ENCODE data around the gene PTPRD.
A peak's percentile ranks its signal among the peaks of the same experiment; 100 is the strongest.

PTPRD gene

GRCh38 chr9:10274175-10274574, 338.6 kb downstream of the PTPRD start:
- no peak overlapping the region for H3K4me3 ChIP-seq (ENCODE audit: low read depth, low read length)
- ChIA-PET POLR2A (no interaction called here), CTCF (no interaction called here)
- no peak for DNase-seq (ENCODE audit: low read depth, low spot score)
- TF ChIP-seq, protein P1, sequence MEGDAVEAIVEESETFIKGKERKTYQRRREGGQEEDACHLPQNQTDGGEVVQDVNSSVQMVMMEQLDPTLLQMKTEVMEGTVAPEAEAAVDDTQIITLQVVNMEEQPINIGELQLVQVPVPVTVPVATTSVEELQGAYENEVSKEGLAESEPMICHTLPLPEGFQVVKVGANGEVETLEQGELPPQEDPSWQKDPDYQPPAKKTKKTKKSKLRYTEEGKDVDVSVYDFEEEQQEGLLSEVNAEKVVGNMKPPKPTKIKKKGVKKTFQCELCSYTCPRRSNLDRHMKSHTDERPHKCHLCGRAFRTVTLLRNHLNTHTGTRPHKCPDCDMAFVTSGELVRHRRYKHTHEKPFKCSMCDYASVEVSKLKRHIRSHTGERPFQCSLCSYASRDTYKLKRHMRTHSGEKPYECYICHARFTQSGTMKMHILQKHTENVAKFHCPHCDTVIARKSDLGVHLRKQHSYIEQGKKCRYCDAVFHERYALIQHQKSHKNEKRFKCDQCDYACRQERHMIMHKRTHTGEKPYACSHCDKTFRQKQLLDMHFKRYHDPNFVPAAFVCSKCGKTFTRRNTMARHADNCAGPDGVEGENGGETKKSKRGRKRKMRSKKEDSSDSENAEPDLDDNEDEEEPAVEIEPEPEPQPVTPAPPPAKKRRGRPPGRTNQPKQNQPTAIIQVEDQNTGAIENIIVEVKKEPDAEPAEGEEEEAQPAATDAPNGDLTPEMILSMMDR (IDR thresholded peaks at IDR 0.05; ENCODE audit: insufficient read depth, low read length, missing control alignments), result no peak

GRCh38 chr9:10272830-10273229, 340.0 kb downstream of the PTPRD start:
- H3K4me3 ChIP-seq (ENCODE audit: low read depth, low read length), result no peak overlapping the region
- TF ChIP-seq, protein P1 (IDR thresholded peaks at IDR 0.05; ENCODE audit: insufficient read depth, low read length, missing control alignments), result no peak
- DNase-seq (ENCODE audit: low read depth, low spot score), result no peak
- ChIA-PET POLR2A (no interaction called here), CTCF (no interaction called here)

DNA sequence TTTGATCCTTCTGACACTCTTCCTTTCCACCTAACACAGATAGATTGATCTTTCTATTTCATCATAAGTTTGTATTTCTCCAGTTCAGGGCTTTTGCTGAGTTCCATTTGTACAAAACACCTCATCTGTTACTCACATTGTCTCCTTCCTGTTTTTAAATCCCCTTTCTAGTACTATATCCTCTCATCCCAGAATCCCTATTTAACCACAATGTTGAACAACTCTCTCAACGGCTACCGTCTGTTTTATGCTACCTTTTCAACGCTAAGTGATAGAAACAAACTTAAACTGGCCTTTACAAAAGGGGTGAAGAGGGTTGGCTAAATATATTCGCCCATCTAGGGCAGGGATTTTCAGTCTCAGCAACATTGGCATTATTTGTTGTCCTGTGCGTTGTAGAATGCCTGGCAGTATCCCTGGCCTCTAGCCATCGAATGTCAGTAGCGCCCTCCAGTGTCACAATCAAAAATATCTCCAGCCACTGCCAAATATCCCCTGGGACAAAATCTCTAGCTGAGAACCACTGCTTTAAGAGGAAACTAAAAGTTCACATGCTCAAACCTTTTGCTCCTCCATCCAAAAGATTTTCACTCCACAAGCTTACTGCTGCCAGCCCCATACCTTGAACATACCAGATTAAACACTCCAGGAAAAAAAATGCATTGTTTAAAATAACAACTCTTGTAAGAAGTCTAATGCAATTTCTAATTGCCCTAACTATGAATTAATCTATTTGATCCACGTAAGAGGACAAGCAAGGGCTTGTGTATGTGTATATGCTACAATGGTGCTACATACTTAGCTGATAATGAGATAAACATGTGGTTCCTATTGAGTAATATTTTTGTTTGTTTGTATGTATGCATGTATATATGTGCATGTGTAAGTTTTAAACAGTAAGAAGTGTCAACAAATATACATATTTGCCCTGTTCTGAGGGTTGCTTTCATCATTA, 344.0 kb downstream of the PTPRD start:
- CTCF ChIA-PET, result no interaction called here
- H3K4me3 ChIP-seq (ENCODE audit: low read depth, low read length), result no peak overlapping the region
- TF ChIP-seq, protein P1 (IDR thresholded peaks at IDR 0.05; ENCODE audit: insufficient read depth, low read length, missing control alignments), result peak; percentile 10
- no peak for DNase-seq (ENCODE audit: low read depth, low spot score)
- POLR2A ChIA-PET, result no interaction called here

DNA sequence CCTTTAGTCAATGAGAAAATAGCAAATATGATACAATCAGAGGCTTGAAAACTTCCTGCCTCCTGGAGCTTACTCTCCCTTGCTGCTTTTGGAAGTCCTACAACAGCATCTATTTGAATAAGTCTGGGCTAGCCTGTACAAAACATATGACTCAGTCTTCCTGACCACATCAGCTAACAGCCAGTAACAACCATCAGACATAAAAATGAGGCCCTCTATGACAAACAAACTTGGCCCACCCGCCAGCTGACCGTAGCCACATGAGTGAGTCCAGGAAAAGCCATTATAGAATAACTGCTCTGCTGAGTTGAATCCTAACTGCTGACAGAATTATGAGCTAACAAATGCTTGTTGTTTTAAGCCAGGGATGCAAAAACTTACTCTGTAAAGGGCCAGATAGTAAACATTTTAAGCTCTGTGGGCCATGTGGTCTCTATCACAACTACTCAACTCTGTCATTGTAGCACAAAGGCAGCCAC, 347.6 kb downstream of the PTPRD start:
- H3K4me3 ChIP-seq (ENCODE audit: low read depth, low read length), result no peak overlapping the region
- no peak for DNase-seq (ENCODE audit: low read depth, low spot score)
- CTCF ChIA-PET, result no interaction called here
- TF ChIP-seq, protein P1 (IDR thresholded peaks at IDR 0.05; ENCODE audit: insufficient read depth, low read length, missing control alignments), result no peak
- POLR2A ChIA-PET, result no interaction called here

GRCh38 chr9:10260501-10260900, 352.3 kb downstream of the PTPRD start:
- DNase-seq (ENCODE audit: low read depth, low spot score), result no peak
- ChIA-PET CTCF (no interaction called here), POLR2A (no interaction called here)
- TF ChIP-seq, protein P1 (IDR thresholded peaks at IDR 0.05; ENCODE audit: insufficient read depth, low read length, missing control alignments), result no peak
- H3K4me3 ChIP-seq (ENCODE audit: low read depth, low read length), result no peak overlapping the region

- ChIA-PET CTCF (no interaction called here), POLR2A (no interaction called here)
- TF ChIP-seq, protein P1 (IDR thresholded peaks at IDR 0.05; ENCODE audit: insufficient read depth, low read length, missing control alignments), result no peak
Measured at GRCh38 chr9:10259668-10260067, 353.1 kb downstream of the PTPRD start.

More at GRCh38 chr9:10259668-10260067, 353.1 kb downstream of the PTPRD start:
- no peak overlapping the region for H3K4me3 ChIP-seq (ENCODE audit: low read depth, low read length)
- no peak for DNase-seq (ENCODE audit: low read depth, low spot score)

Data from AG04449 (cell line).